SK-N-SH (cell line): Measurements from ENCODE around the gene PPM1F. TPM values are rescaled to one million over a fixed set of nuclear protein-coding genes. Genes with fewer than 3 reads are reported as not detected.

Experiments
- CTCF ChIA-PET: fragments of 300-600, 350-600 bp; formaldehyde crosslinking; extraction: SDS; loops from one replicate; lab custom pipeline; 2021; lab: Yijun Ruan, JAX
- POLR2A ChIA-PET: fragments of 350-600 bp; sonication (Branson Sonifier 250); formaldehyde crosslinking; extraction: SDS; loops from one replicate; lab custom pipeline; 2020; ENCODE audit warnings: antibody characterized with exemption, inconsistent platforms; lab: Yijun Ruan, JAX
- DNase-seq: peaks from one replicate; pipeline ENCODE4 v3.0.0; 2012
- H2AFZ ChIP-seq: fragments of 200-600 bp; sonication (generic); 2 replicates; pipeline ENCODE4 v1.8.1; 2016; ENCODE audit warnings: antibody characterized with exemption, mild to moderate bottlenecking, low read depth
- H3F3A ChIP-seq: fragments of 200-600 bp; sonication (generic); replicated peaks from 2 replicates; pipeline ENCODE3; 2016; ENCODE audit warnings: antibody characterized with exemption, mild to moderate bottlenecking; ENCODE audit not compliant: insufficient read depth
- H3K27ac ChIP-seq, 2 experiments: fragments of 200-500 bp in 1 of 2; fragments of 200-600 bp in 1 of 2; sonication (Bioruptor generic) in 1 of 2; sonication (generic), shearing (Covaris generic) in 1 of 2; 2 replicates each; pipeline versions ENCODE4 v1.5.1 to v1.6.1; 2014 to 2016; ENCODE audit warnings: low read depth in 2 of 2, inconsistent platforms in 1 of 2, low read length in 1 of 2, mild to moderate bottlenecking in 1 of 2, mixed read lengths in 1 of 2
- H3K27me3 ChIP-seq: fragments of 200-600 bp; sonication (generic), shearing (Covaris generic); 2 replicates; pipeline ENCODE4 v1.6.1; 2016; ENCODE audit warnings: mixed run types; ENCODE audit not compliant: insufficient read depth
- H3K36me3 ChIP-seq, 2 experiments: fragments of 200-500 bp in 1 of 2; fragments of 200-600 bp in 1 of 2; sonication (Bioruptor generic) in 1 of 2; sonication (generic) in 1 of 2; replicated peaks in 1 of 2; 2 replicates each; pipeline versions ENCODE3 to v1.5.1; 2014 to 2016; ENCODE audit warnings: low read length in 1 of 2, mild to moderate bottlenecking in 1 of 2; ENCODE audit not compliant: insufficient read depth in 2 of 2, control insufficient read depth in 1 of 2
- H3K4me1 ChIP-seq, 2 experiments: fragments of 200-500 bp in 1 of 2; fragments of 200-600 bp in 1 of 2; sonication (Bioruptor generic) in 1 of 2; sonication (generic), shearing (Covaris generic) in 1 of 2; 2 replicates each; pipeline versions ENCODE4 v1.5.1 to v1.6.1; 2014 to 2016; ENCODE audit warnings: low read depth in 1 of 2, low read length in 1 of 2, mixed run types in 1 of 2; ENCODE audit not compliant: insufficient read depth in 2 of 2, control insufficient read depth in 1 of 2
- H3K4me2 ChIP-seq: fragments of 200-600 bp; sonication (generic), shearing (Covaris generic); 2 replicates; pipeline ENCODE4 v1.6.1; 2017; ENCODE audit warnings: mixed run types
- H3K4me3 ChIP-seq, 2 experiments: fragments of 200-500 bp in 1 of 2; fragments of 200-600 bp in 1 of 2; sonication (Bioruptor generic) in 1 of 2; sonication (generic), shearing (Covaris generic) in 1 of 2; 2 replicates each; pipeline versions ENCODE4 v1.5.1 to v1.8.1; 2014 to 2016; ENCODE audit warnings: low read depth in 2 of 2, inconsistent platforms in 1 of 2, low read length in 1 of 2, mild to moderate bottlenecking in 1 of 2, mixed read lengths in 1 of 2, moderate library complexity in 1 of 2
- H3K79me2 ChIP-seq: fragments of 200-600 bp; sonication (generic); 2 replicates; pipeline ENCODE4 v1.8.1; 2017; ENCODE audit warnings: mild to moderate bottlenecking; ENCODE audit not compliant: insufficient read depth
- H3K9ac ChIP-seq: fragments of 200-600 bp; sonication (generic); 2 replicates; pipeline ENCODE4 v1.6.1; 2017; ENCODE audit warnings: mixed run types
- H3K9me2 ChIP-seq: fragments of 200-600 bp; sonication (generic); 2 replicates; pipeline ENCODE4 v1.6.1; 2017; ENCODE audit warnings: mixed run types
- H3K9me3 ChIP-seq: fragments of 200-600 bp; sonication (generic); 2 replicates; pipeline ENCODE4 v1.6.1; 2017; ENCODE audit warnings: mixed run types, mild to moderate bottlenecking, moderate library complexity
- H4K20me1 ChIP-seq: fragments of 200-600 bp; sonication (generic); 2 replicates; pipeline ENCODE4 v1.6.1; 2017; ENCODE audit warnings: mild to moderate bottlenecking, mixed run types; ENCODE audit not compliant: insufficient read depth
- ELF1 ChIP-seq: IDR thresholded peaks from 2 replicates; pipeline ENCODE4 v1.4.0; 2012
- FOSL2 ChIP-seq: IDR thresholded peaks from 2 replicates; pipeline ENCODE4 v1.4.0; 2012; ENCODE audit warnings: low read depth, mild to moderate bottlenecking, moderate library complexity, borderline replicate concordance
- NFIC ChIP-seq: IDR thresholded peaks from 2 replicates; pipeline ENCODE4 v1.4.0; 2012; ENCODE audit warnings: borderline replicate concordance
- RAD21 ChIP-seq: IDR thresholded peaks from 2 replicates; pipeline ENCODE4 v1.6.1; 2012; ENCODE audit warnings: mild to moderate bottlenecking, low read length
- RFX5 ChIP-seq: IDR thresholded peaks from 2 replicates; pipeline ENCODE4 v1.6.1; 2012; ENCODE audit warnings: mild to moderate bottlenecking, improper control_type of control experiment, low read length
- RXRA ChIP-seq: IDR thresholded peaks from 2 replicates; pipeline ENCODE4 v1.4.0; 2012; ENCODE audit warnings: low read depth, mild to moderate bottlenecking, borderline replicate concordance
- SIN3A ChIP-seq: IDR thresholded peaks from 2 replicates; pipeline ENCODE4 v1.6.1; 2012; ENCODE audit warnings: low read depth, mild to moderate bottlenecking, low read length, moderate library complexity, borderline replicate concordance
- SMC3 ChIP-seq: IDR thresholded peaks from 2 replicates; pipeline ENCODE4 v1.6.1; 2012; ENCODE audit warnings: low read depth, low read length, improper control_type of control experiment
- TEAD4 ChIP-seq: IDR thresholded peaks from 2 replicates; pipeline ENCODE4 v1.4.0; 2012; ENCODE audit warnings: mild to moderate bottlenecking, borderline replicate concordance; ENCODE audit not compliant: insufficient read depth
- WGBS: methylation state at CpG from one replicate; pipeline ENCODE4 v1.1.6; 2017; ENCODE audit warnings: low lambda C conversion rate; 5-methylcytosine and 5-hydroxymethylcytosine counted together
- polyA plus RNA-seq, 3 experiments: library from polyadenylated mRNA; depleted of rRNA; stranded (reverse); fragments of >200 nt; gene quantifications; 2 replicates each; pipeline ENCODE4 v1.2.3, GENCODE V29; 2012
- TF ChIP-seq, protein P1 (sequence below): IDR thresholded peaks from 2 replicates; pipeline ENCODE4 v1.4.0; 2012; ENCODE audit warnings: low read depth, borderline replicate concordance
- TF ChIP-seq, protein P2 (sequence below): fragments of 150-350 bp; IDR thresholded peaks from 2 replicates; pipeline ENCODE4 v1.6.1; 2017; ENCODE audit warnings: antibody characterized with exemption, low read length, low read depth, borderline replicate concordance
- TF ChIP-seq, protein P3 (sequence below): fragments of 200-600 bp; sonication (generic); IDR thresholded peaks from 2 replicates; pipeline ENCODE4 v1.6.1; 2017; ENCODE audit warnings: antibody characterized with exemption, mild to moderate bottlenecking, moderate library complexity
- TF ChIP-seq, protein P4 (sequence below): fragments of 150-350 bp; IDR thresholded peaks from 2 replicates; pipeline ENCODE4 v1.6.1; 2016; ENCODE audit warnings: mild to moderate bottlenecking, low read depth, low read length

Gene PPM1F
- polyA plus RNA-seq, 1 of the 3 experiments (the other 2 are of a cell fraction): 29.6 TPM

DNA sequence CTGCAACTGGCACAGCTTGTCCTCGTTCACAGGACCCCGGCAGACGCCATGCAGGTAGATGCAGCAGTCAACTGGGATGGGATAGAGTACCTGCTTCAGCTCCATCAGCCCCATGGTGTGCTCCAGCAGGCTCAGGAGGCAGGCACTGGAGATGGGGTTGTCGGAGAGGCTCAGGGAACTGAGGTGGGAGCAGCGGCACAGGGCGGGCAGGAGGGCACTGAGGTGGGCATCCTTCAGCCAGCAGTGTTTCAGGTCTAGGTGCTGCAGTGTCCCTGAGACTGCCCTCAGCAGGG is 38.6 kb upstream of the PPM1F start:
- peaks cover 0 to 5% of the 10 kb centered on the region in 2 experiments; a peak in 1 of 4 replicates for H3K4me1 ChIP-seq
- no peak for DNase-seq
- H3K9me2 ChIP-seq: no peaks in the 10 kb centered on the region
- no peak overlapping the region for H3K9ac ChIP-seq
- H3K36me3 ChIP-seq: no peaks in the 10 kb centered on the region
- no peak overlapping the region for H3K4me2 ChIP-seq
- TF ChIP-seq, protein P1, sequence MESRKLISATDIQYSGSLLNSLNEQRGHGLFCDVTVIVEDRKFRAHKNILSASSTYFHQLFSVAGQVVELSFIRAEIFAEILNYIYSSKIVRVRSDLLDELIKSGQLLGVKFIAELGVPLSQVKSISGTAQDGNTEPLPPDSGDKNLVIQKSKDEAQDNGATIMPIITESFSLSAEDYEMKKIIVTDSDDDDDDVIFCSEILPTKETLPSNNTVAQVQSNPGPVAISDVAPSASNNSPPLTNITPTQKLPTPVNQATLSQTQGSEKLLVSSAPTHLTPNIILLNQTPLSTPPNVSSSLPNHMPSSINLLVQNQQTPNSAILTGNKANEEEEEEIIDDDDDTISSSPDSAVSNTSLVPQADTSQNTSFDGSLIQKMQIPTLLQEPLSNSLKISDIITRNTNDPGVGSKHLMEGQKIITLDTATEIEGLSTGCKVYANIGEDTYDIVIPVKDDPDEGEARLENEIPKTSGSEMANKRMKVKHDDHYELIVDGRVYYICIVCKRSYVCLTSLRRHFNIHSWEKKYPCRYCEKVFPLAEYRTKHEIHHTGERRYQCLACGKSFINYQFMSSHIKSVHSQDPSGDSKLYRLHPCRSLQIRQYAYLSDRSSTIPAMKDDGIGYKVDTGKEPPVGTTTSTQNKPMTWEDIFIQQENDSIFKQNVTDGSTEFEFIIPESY: no peak
- TF ChIP-seq RAD21: no peak
- TF ChIP-seq ELF1: no peak
- TF ChIP-seq SMC3: no peak
- TF ChIP-seq, protein P2, sequence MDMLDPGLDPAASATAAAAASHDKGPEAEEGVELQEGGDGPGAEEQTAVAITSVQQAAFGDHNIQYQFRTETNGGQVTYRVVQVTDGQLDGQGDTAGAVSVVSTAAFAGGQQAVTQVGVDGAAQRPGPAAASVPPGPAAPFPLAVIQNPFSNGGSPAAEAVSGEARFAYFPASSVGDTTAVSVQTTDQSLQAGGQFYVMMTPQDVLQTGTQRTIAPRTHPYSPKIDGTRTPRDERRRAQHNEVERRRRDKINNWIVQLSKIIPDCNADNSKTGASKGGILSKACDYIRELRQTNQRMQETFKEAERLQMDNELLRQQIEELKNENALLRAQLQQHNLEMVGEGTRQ: no peak
- no peak for TF ChIP-seq TEAD4
- TF ChIP-seq, protein P3, sequence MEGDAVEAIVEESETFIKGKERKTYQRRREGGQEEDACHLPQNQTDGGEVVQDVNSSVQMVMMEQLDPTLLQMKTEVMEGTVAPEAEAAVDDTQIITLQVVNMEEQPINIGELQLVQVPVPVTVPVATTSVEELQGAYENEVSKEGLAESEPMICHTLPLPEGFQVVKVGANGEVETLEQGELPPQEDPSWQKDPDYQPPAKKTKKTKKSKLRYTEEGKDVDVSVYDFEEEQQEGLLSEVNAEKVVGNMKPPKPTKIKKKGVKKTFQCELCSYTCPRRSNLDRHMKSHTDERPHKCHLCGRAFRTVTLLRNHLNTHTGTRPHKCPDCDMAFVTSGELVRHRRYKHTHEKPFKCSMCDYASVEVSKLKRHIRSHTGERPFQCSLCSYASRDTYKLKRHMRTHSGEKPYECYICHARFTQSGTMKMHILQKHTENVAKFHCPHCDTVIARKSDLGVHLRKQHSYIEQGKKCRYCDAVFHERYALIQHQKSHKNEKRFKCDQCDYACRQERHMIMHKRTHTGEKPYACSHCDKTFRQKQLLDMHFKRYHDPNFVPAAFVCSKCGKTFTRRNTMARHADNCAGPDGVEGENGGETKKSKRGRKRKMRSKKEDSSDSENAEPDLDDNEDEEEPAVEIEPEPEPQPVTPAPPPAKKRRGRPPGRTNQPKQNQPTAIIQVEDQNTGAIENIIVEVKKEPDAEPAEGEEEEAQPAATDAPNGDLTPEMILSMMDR: no peak
- no peak for TF ChIP-seq SIN3A
- no peak for TF ChIP-seq NFIC
- TF ChIP-seq, all 33 proteins: peak for 0
- Histone ChIP-seq H3K79me2 (no peaks in the 10 kb centered on the region), H3K27me3 (peaks cover 18% of the 10 kb centered on the region), H2AFZ (no peak overlapping the region), H3F3A (no peaks in the 10 kb centered on the region), H3K9me3 (no peaks in the 10 kb centered on the region), H3K27ac (no peak overlapping the region), H4K20me1 (no peaks in the 10 kb centered on the region), H3K4me3 (no peak overlapping the region)
- 61% methylated on average over 6 of the region's 6 CpGs for WGBS
- CTCF ChIA-PET: interaction anchor here (1.0 to 5.1 kb wide), 2 partner anchors 11 to 19 kb away, joined by 3 to 24 read pairs; no protein-coding TSS in a partner anchor
- POLR2A ChIA-PET: no interaction called here

DNA sequence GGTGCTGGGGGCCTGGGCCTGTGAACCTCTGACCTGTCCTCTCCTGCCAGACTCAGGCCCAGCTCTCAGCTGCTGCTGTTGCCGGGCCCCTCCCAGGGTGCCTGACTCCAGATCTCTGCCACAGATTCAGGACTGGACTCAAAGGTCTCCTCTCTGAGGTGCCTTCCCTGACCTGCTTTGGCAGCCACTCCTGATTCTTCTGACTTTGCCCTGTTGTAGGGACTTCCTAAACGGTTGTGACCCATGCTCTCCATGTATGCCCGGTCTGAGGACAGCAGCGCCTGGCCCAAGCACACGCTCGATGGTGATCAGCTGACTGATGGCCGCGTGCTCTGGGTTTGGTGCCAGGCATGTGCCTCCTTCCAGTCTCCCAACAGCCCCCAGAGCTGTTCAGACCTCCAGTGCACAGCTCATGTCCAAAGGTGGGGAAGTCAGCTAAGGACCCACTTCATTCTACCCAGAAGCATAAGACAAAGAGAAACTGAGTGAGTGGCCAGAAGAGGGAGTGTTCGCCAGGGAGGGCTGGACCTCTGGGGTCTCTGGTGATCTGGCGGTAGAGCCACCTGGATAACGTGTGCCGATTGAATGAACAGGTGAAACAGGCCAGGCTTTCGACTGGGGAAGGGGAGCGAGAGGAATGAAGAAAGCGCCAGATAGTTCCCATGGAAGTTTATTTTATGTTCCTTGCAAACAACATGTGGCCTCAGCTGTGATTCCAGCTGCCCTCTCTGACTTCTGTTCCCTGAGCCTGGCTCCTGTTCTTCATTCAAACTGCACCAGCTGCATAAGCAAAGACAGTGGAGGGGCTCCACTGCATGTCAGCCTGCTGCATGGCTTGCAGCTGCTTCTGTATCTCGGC is 38.0 kb upstream of the PPM1F start:
- Histone ChIP-seq H3K36me3 (no peaks in the 10 kb centered on the region), H2AFZ (no peak overlapping the region), H3K9ac (no peak overlapping the region), H3K4me3 (no peak overlapping the region), H4K20me1 (no peaks in the 10 kb centered on the region), H3F3A (no peaks in the 10 kb centered on the region), H3K9me2 (no peaks in the 10 kb centered on the region)
- CTCF ChIA-PET: interaction anchor here (1.0 to 5.1 kb wide), 4 partner anchors 12 to 52 kb away, joined by 3 to 24 read pairs (median 4); no protein-coding TSS in a partner anchor
- WGBS: 63% methylated on average over 10 of the region's 16 CpGs
- TF ChIP-seq RAD21: no peak
- no peak for TF ChIP-seq FOSL2
- TF ChIP-seq RFX5: no peak
- TF ChIP-seq RXRA: no peak
- TF ChIP-seq ELF1: no peak
- TF ChIP-seq, protein P4, sequence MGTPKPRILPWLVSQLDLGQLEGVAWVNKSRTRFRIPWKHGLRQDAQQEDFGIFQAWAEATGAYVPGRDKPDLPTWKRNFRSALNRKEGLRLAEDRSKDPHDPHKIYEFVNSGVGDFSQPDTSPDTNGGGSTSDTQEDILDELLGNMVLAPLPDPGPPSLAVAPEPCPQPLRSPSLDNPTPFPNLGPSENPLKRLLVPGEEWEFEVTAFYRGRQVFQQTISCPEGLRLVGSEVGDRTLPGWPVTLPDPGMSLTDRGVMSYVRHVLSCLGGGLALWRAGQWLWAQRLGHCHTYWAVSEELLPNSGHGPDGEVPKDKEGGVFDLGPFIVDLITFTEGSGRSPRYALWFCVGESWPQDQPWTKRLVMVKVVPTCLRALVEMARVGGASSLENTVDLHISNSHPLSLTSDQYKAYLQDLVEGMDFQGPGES: no peak
- TF ChIP-seq, all 33 proteins: peak for 0
- no peaks in the 10 kb centered on the region for H3K79me2 ChIP-seq
- H3K4me2 ChIP-seq: no peak overlapping the region
- POLR2A ChIA-PET: no interaction called here
- no peaks in the 10 kb centered on the region for H3K9me3 ChIP-seq
- no peak for DNase-seq
- H3K27me3 ChIP-seq: peaks cover 18% of the 10 kb centered on the region
- H3K27ac ChIP-seq: no peak overlapping the region
- peaks cover 0 to 5% of the 10 kb centered on the region in 2 experiments; a peak in 1 of 4 replicates for H3K4me1 ChIP-seq
